ENCODE data around the gene UTP25.
"Not testable (repeated sequence)": the region's sequence is repeated elsewhere in the genome, so short reads cannot be mapped to it uniquely, and the experiment has no call there.

Gene UTP25, protein sequence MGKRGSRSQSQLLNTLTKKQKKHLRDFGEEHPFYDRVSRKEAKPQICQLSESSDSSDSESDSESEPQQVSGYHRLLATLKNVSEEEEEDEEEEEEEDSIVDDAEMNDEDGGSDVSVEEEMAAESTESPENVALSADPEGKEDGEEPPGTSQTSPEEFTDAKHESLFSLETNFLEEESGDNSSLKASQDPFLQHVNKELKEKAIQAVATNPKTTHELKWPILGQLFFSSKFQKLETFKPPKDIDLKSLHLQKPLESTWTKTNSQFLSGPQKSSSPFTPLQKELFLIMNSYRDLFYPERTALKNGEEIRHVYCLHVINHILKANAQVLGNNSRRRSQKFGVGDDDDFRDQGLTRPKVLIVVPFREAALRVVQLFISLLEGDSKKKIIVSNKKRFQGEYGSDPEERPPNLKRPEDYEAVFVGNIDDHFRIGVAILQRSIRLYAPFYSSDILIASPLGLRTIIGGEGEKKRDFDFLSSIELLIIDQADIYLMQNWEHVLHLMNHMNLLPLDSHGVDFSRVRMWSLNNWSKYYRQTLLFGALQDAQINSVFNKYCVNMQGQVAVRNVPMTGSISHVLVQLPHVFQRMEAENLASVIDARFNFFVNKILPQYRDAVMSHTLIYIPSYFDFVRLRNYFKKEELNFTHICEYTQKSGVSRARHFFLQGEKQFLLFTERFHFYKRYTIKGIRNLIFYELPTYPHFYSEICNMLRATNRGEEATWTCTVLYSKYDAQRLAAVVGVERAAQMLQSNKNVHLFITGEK

DNA sequence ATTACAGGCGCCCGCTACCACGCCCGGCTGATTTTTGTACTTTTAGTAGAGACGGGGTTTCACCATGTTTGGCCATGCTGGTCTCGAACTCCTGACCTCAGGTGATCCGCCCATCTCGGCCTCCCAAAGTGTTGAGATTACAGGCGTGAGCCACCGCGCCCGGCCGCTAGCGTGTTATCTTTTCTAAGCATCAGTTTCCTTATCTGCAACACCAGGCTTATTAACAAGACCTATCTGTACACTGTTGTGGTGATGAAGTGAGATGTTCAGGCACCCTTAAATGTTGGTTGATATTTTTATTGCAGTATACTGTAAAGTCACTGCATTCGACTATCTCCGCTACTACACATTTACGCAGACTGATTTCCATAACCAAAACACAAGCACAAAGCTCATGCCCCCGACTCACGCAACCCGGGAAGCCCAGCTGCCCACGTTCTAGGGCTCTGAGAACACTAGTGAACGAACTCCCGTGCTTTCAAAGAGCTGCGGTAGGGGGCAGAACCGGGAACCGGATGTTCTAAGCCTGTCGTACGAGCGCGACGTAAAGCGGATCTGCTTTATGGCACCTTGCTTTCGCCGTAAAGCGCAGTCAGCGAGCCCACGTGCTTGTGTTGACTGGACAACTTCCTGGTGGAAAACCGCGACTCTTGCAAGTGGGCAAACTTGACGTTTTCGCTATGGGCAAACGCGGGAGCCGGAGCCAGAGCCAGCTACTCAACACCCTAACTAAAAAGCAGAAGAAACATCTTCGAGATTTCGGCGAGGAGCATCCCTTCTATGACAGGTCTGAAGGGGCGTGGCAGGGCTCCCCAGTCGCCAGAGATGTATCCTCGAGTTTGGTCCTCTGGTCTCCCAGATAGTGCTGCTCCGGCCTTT is at the start of gene UTP25:
Gene UTP25, plus strand, starts transcription at position 589 of the 879 bp plus-strand sequence. Its CDS starts 92 bp downstream, at position 681.
- DNase-seq (ENCODE audit: low read depth in 2 of 2), result peak; percentile 85

DNA sequence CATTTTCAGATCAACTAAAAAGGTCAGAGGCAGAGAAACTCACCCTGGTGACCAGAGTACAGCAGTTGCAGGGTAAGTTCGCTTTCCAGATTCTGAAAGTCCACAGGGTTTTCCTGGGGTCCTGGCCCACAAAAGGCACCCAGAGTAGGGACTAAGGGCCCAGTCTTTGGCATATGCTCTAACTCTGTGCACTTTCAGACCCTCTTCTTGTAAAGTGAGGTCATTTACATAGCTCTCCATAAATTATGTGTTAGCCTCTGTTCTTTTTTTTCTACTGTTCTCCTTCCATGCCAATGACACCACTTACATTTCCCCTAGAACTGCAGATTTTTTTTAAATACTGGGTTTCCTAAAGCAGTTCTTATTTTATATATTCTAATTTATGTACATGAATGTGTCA is 49.7 kb upstream of the UTP25 start:
- no peak for DNase-seq (ENCODE audit: low read depth in 2 of 2)

DNA sequence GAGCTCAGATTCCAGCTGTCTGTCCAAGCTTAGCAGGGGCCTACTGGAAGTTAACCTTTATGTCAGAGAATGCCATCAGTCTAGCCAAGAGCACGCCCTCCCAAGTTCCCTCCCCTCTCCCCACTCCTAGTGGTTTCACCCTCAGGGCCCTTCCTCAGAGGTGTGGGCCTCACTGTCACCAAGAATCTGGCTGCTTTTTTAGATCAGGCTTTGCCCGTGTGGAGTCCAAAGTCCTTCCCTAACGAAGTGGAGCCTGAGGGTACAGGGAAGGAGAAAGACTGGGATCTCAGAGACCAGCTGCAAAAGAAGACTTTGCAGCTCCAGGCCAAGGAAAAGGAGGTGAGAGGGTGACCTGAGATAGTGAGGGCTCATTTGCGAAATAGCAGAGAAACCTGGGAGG is 47.5 kb upstream of the UTP25 start:
- DNase-seq (ENCODE audit: low read depth in 2 of 2), result no peak

DNA sequence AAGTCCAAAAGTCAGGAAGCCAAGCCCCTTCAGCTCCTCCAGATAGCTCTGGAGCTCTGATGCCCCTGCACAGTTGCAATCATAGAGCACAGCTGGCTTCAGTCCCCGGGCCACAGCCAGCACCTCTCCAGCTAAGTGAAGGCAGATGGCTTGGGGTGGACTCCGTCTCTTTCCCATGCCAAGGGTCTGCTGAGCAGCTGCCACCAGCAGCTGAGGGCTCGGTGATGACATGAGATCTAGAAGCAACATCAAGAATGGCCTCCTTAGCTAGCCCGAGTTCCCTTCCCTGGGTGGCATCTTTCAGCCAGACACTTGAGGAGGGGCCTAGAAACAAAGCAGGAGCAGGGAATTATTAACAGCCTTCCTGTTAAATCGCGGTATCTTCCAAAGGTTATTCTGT is 44.4 kb upstream of the UTP25 start:
- no peak for DNase-seq (ENCODE audit: low read depth in 2 of 2)

DNA sequence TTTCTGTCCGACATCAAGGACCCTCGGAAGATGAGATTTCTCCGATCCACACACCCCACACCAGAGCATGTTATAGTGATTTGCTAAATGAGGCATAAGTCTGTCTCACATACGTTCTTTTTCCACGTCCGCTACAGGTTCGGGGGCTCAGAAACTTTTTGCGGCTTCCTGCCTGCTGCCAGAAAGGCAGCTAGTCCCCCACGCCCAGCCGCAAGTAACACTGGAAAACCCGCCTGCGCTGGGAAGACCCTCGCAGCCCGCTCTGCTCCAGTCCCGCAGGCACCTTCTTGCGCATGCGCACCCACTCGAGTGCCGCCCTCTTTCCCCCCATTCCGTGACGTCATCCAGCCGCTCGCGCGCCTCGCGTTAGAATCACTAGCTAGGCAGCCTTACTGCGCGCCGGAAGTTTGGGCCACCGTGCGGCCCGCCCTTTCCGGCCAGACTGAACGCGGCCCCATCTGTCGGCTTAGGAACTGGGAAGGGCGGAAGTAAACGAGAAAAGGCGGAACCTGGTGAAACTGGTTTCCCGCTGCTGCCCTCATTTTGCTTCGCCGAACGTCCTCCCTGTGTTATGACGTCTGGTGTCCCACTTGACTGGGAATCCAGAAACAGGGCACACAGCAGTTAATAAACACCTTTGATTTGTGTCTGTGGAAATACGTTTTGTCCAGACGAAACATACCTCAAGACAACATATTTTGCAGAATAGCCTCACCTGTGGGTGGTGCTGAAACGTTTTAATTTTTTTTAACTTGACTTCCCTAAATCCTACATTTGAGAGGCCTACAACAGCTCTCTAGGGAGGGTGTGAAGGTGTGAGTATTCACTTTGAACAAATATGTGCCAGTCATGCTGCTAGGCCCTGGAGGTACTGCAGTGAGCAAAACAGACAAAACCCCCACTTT is 43.3 kb upstream of the UTP25 start, which contains the start of gene C1orf74:
Gene C1orf74, minus strand, starts transcription at position 295 of the 905 bp plus-strand sequence. CDS start 925 bp downstream, outside the sequence.
- peak; percentile 100 for DNase-seq (ENCODE audit: low read depth in 2 of 2)

DNA sequence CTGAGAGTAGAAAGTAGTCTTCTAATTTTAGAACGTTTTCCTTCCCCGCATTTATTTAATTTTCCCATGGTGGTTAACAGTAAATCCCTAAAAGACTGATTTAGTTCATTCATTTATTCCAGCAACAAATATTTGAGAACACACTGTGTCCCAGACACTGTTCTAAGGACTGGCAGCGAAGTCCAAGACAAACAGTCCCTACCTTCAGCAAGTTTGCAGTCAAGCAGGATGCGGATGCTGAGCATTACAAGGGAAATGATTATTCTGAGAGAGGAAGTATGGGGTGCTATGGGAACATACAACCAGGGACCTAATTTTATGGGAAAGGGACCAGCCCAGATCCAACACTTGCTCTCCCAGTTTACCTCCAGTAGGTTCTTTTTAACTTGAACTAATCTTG is 42.2 kb upstream of the UTP25 start:
- no peak for DNase-seq (ENCODE audit: low read depth in 2 of 2)

DNA sequence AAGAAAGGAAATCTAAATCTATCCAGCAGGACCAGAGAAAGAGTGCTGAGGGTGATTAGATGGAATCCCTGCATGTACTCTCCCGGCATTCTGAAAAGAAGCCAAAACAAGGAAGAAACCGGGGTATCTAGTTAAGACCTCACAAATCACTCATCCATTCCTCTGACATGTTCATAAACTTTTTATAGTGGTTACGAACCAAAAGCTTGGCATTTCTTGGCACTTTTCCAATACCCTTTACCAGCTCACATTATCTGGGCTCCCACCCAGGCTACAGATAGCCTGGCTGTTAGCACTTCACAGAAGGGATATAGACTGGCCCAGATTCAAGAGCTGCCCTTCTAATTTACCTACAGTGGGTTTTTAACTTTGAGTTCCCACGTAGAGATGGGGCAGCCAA is 41.6 kb upstream of the UTP25 start:
- DNase-seq (ENCODE audit: low read depth in 2 of 2), result no peak

DNA sequence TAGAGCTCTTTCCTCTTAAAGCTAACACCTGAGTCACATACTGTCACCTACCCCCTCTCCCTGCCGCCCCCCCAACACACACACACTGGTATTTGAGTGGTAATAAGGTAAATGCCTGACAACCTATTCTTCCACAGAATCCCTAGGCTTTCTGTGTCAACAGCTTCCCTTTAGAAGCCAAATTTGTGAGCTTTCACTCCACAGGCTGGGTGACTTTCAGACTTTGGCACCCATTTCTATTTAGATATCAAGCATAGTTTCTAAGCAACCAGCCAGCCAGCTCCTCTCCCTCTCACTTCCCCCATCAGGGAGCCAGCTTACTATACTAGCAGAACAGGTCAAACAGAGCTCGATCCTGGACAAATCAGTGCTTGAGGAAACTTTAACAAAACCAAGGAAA is 40.2 kb upstream of the UTP25 start:
- no peak for DNase-seq (ENCODE audit: low read depth in 2 of 2)

DNA sequence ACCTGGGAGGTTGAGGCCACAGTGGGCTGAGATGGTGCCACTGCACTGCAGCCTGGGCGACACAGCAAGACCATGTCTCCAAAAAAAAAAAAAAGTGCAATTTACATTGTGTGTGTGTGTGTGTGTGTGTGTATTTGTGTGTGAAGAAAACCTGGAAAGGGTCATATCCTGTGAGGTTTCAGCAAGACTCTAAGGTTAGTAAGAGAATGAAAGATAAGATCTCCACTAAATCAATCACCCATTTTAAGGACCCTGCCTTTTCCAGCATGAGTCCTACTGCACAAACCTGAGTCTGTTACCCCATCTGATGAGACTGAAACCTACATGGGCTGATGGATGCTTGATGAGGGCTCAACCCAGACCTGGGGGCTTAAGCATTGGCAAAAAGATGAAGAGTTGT is 38.5 kb upstream of the UTP25 start:
- DNase-seq (ENCODE audit: low read depth in 2 of 2), result no peak

DNA sequence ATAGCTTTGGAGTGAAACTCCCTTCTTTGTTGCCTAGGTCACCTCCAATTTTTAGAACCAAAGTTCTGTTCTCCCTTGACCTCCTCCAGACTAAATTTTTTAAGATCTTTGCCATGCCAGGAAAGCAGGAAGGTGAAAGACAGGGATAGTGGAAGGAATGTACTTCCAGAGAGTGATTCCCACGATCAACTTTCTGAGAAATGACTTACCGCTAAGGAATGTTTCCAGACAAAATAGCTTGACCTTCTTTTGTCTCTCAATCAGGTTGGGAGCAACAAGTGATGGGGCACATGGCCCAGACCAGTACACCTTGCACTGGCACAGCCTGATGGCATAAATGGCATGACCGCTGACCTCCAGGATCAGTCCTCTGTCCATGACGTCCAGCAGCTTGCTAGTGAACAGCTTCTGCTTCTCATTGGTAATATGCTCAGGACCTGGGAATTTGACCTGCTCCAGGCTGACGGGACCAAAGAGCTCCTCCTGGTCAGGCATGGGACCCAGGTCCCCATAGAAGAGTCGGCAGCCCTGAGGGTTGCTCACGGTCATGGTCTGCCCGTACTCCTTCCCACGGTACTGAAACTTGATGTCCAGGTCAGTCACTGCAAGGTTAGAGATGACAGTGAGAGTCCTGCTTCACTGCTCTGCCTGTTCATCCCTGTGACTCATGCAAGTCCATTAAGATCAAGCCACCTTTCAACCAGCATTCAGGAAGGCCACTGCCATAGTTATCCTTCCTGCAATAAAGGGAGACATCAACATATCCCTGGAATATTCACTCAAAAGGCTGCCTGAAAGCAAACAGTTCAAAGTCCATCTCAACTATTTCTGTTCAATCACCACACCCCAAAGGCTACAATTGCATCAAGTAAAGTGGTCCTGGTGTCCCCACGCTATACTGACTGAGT is 37.2 kb upstream of the UTP25 start:
- DNase-seq (ENCODE audit: low read depth in 2 of 2), result no peak

DNA sequence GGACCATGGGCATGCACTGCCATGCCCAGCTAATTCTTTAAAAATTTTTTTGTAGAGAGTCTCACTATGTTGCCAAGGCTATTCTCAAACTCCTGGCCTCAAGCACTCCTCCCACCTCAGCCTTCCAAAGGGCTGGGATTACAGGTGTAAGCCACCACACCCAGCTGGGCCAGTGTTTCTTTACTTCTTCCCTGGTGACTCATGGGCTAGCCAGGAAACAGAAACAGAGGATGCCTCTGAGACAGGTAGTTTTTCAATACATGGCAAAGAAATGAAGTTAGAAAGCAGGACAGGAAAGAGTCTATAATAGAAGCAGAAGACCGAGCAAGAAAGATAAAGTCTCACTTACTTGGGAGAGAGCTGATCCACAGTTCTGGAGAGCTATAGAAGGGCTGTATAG is 35.9 kb upstream of the UTP25 start:
- DNase-seq (ENCODE audit: low read depth in 2 of 2), result no peak

DNA sequence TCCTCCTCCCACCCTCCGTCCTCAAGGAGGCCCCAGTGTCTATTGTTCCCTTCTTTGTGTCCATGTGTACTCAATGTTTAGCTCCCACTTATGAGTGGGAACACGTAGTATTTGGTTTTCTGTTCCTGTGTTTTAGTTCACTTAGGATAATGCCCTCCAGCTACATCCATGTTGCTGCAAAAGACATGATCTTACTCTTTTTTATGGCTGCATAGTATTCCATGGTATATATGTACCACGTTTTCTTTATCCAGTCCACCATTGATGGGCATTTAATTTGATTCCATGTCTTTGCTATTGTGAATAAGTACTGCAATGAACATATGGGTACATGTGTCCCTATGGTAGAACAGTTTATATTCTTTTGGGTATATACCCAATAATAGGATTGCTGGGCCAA is 34.1 kb upstream of the UTP25 start:
- not testable (repeated sequence) for DNase-seq (ENCODE audit: low read depth in 2 of 2)

DNA sequence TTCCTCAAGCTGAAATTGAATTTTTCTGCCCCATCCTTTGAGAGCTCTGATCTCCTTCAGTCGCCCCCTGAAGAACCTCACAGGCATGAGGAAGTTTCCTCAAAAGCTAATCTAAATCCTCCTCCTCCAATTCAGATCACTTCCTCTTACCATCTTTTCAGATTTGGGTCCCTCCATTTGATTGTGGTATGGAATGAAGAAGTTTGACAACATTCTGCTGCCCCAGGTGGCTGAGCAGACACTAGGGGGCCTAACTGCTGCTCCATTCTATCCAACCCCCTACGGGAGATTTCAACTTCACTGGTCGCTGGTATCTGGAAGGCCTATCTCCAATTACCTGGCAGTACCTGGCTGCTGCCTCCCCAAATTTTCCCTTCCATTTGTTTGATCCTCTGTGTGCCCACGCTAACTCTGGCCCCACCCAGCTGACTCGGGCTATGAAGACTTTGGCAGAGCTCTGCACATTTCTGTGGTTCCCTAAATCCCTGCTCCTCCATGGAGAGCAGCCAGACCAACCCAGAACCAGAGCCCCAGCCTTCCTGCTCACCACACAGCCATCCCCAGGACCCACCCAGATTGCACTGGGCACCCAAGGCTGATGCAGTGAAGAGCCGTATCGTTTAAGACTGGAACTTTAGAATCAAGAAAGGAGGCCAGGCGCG is 29.7 kb upstream of the UTP25 start:
- no peak for DNase-seq (ENCODE audit: low read depth in 2 of 2)

DNA sequence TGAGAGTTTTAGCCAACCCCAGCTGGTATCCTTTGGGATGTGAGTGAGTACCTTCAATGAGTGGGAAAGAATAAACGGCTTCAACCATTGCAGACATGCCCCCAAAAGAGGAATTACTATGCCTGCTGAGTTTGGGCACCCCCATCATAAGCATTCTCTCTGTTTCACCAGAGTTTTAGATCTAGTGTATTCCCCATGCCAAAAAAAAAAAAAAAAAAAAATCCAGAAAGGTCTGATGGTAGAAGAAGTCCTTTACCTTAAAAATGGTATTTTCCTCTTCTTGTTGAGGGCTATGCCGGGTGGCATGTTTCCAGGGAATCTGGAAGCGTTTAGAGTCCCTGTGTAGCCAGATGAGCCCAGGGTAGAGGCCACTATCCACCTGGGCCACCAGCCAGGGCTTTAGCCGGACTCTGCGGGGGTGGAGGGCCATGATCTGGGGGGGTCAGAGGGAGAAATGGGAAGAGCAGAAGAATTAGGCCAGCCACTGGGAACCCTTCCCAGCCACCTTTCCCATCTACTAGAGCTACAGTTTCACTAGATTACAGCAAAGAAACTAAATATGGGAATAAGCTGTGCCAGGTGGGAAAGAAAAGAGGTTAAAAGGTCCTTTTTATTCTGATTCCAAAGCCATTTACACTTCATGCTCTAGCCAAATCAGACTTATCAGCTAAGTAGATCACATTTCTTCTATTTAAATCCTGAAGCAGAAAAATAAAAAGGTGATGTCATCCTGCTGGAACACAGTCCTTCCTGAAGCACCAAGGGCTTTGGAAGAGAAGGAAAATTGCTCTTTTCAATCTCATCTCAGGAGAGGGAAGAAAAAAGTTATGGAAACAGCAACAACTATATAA is 26.6 kb upstream of the UTP25 start:
- no peak for DNase-seq (ENCODE audit: low read depth in 2 of 2)

DNA sequence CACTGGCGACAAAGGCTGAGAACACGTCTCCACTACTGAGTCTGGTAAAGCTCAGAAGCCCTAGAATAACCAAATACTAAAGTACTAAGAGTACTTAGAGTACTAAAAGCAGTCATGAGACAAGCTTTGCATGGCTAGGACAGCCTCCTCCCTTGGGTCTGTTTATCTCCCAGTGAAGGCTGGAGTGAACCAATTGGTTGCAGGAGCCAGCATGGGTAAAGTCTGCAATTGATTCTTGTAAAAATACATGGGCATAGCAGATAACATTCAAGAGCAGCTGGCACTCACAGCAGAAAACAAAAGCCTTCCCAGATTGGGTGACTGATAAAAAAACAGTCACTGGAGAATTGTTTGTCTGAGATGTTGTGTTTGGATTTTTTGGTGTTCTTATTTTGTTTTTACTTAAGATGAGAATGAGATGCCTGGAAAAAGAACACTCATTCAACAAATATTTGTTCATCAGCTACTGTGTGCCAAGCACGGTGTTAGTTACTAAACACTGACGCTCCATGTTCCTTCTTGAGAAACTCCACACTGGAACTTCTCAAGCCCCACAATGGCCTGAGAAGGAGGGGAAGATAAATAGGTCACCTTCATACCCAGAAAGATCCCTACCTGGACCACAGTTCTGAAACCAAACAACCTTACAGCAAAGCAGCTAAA is 25.5 kb upstream of the UTP25 start:
- DNase-seq (ENCODE audit: low read depth in 2 of 2), result no peak

DNA sequence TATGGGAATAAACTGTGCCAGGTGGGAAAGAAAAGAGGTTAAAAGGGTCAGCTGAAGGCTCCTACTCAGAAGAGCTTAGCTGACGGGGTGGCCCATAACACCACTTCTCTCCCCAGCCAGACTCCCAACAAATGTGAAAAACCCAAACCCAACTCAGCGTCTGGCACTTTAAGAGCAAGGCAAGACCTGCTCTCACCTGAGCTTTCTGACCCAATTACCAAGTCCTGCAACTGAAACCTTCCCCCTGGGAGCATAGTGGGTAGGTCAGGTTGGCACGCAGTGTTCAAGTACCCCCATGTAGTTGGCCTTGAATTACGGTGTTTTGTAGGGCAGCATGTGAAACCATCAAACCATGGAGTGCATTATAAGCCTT is 25.0 kb upstream of the UTP25 start:
- DNase-seq (ENCODE audit: low read depth in 2 of 2), result no peak

DNA sequence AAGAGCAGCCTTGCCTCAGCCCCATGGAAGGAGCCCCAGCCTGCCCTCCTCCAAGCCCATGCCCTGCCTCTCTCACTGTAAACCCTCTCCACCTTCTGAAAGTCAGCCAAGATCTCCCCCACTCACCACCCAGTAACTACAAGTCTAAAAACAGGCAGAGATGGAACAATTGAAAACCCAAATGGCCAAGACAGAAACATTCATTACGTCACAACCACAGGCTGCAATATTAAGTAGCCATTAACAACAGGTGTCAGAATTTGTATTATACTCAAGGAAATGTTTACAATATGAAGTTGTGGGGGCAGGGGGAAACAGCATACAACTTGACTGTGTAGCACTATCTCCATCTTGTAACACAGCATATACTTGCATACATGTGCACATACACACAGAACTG is 24.2 kb upstream of the UTP25 start:
- no peak for DNase-seq (ENCODE audit: low read depth in 2 of 2)

DNA sequence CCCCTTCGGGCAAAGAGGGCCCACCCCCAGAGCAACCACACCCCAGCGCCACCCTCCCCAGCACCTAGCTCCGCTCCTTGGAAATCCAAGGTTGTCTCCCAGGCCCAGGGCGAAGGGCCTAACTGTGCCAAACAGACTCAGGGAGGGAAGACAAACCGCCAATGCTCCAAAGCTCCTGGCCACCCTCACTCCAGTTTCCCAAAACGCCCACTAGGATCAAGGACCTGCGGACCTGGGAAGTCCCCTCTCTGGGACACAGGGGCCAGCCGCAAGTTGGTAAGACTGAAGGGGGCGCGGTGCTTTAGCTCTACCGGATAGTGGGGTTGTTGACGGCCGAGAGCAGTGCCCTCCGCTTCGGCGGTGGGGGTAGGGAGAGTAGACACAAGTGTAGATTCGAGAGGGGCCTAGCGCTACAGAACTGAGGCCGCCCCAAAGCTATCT is 22.4 kb upstream of the UTP25 start:
- no peak for DNase-seq (ENCODE audit: low read depth in 2 of 2)

Measured in stimulated activated CD8-positive, alpha-beta memory T cell treated with anti-CD3 and anti-CD28 coated beads, Interleukin-2, amount 100 ng/mL, for 1 hour (primary cell).